Suprapubic skin (tissue), 4 donors: ENCODE data around the gene IDH3A. TPM values are rescaled to one million over a fixed set of nuclear protein-coding genes. Genes with fewer than 3 reads are reported as not detected.

Experiments
- DNase-seq, 2 donors: peaks; one replicate each; pipeline ENCODE4 v3.0.0-alpha.2; 2019; ENCODE audit warnings: low spot score in 2 of 2
- H3K27ac ChIP-seq: fragments of 200-600 bp; sonication (generic); one replicate; pipeline ENCODE4 v1.5.1; 2019
- H3K27me3 ChIP-seq: fragments of 200-600 bp; sonication (generic); one replicate; pipeline ENCODE4 v1.5.1; 2019
- H3K36me3 ChIP-seq: fragments of 200-600 bp; sonication (generic); one replicate; pipeline ENCODE4 v1.5.1; 2019
- H3K4me1 ChIP-seq: fragments of 200-600 bp; sonication (generic); one replicate; pipeline ENCODE4 v1.5.1; 2019
- H3K4me3 ChIP-seq: fragments of 200-600 bp; sonication (generic); one replicate; pipeline ENCODE4 v1.5.1; 2019; ENCODE audit warnings: mild to moderate bottlenecking
- H3K9me3 ChIP-seq: fragments of 200-600 bp; sonication (generic); one replicate; pipeline ENCODE4 v1.5.1; 2019
- CTCF ChIP-seq, 2 donors: fragments of 200-600 bp in 1 of 2; fragments of 450-650 bp in 1 of 2; sonication (generic) in 1 of 2; IDR thresholded peaks; one replicate each; pipeline ENCODE4 v1.5.1; 2016 to 2019; ENCODE audit warnings: antibody characterized with exemption in 2 of 2, mild to moderate bottlenecking in 1 of 2, moderate library complexity in 1 of 2
- EP300 ChIP-seq: sonication (generic); formaldehyde crosslinking; IDR thresholded peaks from one replicate; pipeline ENCODE4 v1.6.1; 2017; ENCODE audit warnings: antibody characterized with exemption
- POLR2A ChIP-seq, 2 donors: fragments of 450-650 bp; IDR thresholded peaks; one replicate each; pipeline ENCODE4 v1.6.1; 2017; ENCODE audit warnings: antibody characterized with exemption in 2 of 2, mild to moderate bottlenecking in 2 of 2, moderate library complexity in 2 of 2
- POLR2AphosphoS5 ChIP-seq, 3 donors: sonication (generic); formaldehyde crosslinking; IDR thresholded peaks; one replicate each; pipeline ENCODE4 v1.6.1; 2017; ENCODE audit warnings: antibody characterized with exemption in 3 of 3
- WGBS: methylation state at CpG from one replicate; pipeline ENCODE4 v1.1.5; 2018; 5-methylcytosine and 5-hydroxymethylcytosine counted together
- total RNA-seq, 4 donors: library from RNA; depleted of rRNA; stranded (reverse); fragments of >200 nt; gene quantifications; one replicate each; pipeline ENCODE4 v1.1.0, GENCODE V29; 2016

The IDH3A gene
- total RNA-seq, 4 donors from 2014 or later: 55.1 to 82.5 (median 55.8) TPM

DNA sequence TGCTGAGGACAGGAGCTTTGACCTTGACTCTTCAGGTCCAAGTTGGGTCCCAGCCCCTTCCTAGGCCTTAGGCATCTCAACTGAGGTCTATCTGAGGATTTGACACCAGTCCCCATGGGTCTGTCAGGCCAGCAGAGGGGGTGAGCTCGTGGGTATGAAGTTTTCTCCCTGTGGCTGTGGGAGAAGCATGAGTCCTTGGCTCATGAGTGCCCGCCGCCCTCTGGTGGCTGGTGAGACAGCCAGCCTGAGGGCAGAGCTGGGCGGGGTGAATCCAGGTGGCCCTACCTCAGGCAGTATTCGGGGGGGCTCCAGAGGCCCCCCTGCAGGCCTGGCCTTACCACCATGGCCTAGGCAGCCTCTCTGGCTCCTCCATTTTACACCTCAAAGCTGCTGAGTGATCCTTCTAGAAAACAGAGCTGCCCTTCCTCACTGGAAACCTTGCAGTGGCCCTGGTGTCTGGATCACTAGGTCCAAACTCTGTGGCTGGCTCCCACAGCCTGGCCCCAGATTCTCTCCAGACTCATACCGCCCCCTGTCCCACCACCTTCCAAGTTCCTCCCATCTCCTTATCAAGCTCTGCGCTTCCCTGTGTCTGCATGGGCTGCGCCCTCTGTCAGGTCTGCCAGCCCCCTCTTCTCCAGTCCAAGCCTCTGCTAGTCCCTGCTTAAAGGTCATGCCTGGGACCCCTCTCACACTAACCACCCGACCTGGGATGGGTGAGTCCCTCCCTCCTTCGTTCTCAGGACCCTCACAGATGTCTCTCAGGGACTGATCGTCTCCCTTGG, 40.7 kb upstream of the IDH3A start:
- Histone ChIP-seq H3K4me1 (peaks cover 3% of the 10 kb centered on the region), H3K27ac (no peak overlapping the region), H3K4me3 (no peak overlapping the region), H3K27me3 (no peaks in the 10 kb centered on the region), H3K36me3 (no peaks in the 10 kb centered on the region), H3K9me3 (no peaks in the 10 kb centered on the region)
- peak; percentile 89 to 90 for DNase-seq
- WGBS: 47% methylated on average over 10 of the region's 11 CpGs
- TF ChIP-seq POLR2AphosphoS5 (IDR thresholded peaks at IDR 0.05) (no peak), CTCF (IDR thresholded peaks at IDR 0.05) (peak; percentile 90 to 94)

DNA sequence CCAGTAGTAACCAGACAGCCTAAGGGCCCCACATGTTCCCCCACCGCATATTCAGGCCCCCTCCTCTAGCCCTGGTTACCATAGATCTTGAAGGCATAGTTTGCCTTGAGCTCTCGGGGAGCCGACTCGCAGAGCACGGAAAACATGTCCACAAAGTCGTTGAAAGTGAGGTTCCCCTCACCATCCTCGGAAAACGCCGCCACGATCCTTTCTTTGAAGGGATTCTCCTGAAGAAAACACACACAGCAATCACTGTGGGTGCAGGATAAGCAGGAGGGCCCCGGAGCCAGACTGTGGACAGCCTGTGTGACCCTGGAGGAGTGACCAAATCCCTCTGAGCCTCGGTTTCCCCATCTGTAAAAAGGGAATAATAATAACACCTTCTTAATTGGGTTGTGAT, 40.0 kb upstream of the IDH3A start:
- Histone ChIP-seq H3K9me3 (no peaks in the 10 kb centered on the region), H3K27ac (no peak overlapping the region), H3K27me3 (no peaks in the 10 kb centered on the region), H3K4me1 (no peaks in the 10 kb centered on the region), H3K36me3 (no peaks in the 10 kb centered on the region), H3K4me3 (no peak overlapping the region)
- DNase-seq: peak in 1 of 2 donors; percentile 62
- TF ChIP-seq POLR2AphosphoS5 (IDR thresholded peaks at IDR 0.05) (no peak), CTCF (IDR thresholded peaks at IDR 0.05) (no peak), EP300 (no peak), POLR2A (IDR thresholded peaks at IDR 0.05) (no peak)
- 97% methylated on average over 12 of the region's 12 CpGs for WGBS

DNA sequence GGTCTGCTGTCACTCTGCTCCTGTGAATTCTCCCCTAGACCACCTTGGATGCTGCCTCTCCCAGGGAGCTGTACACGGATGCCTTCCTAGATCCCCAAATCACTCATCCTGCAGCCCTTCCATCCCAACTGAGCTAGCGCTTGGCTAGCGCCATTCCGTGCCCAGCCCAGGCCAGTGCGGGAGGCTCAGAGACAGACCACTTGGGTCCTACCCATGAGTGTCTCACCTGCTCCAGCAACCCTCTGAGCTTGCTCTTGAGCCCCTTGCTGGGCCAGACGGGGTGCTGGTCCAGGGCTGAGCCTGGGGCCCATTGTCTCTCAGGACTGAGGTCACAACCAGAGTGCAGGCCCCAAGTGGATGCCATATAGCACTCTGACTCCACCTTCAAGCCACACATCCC, 39.1 kb upstream of the IDH3A start:
- Histone ChIP-seq H3K27me3 (no peaks in the 10 kb centered on the region), H3K4me1 (no peaks in the 10 kb centered on the region), H3K36me3 (no peaks in the 10 kb centered on the region), H3K9me3 (no peaks in the 10 kb centered on the region), H3K27ac (no peak overlapping the region), H3K4me3 (no peak overlapping the region)
- 83% methylated on average over 1 of the region's 6 CpGs for WGBS
- DNase-seq: peak in 1 of 2 donors; percentile 47
- TF ChIP-seq POLR2A (IDR thresholded peaks at IDR 0.05) (no peak), EP300 (no peak), CTCF (IDR thresholded peaks at IDR 0.05) (no peak), POLR2AphosphoS5 (IDR thresholded peaks at IDR 0.05) (no peak)

DNA sequence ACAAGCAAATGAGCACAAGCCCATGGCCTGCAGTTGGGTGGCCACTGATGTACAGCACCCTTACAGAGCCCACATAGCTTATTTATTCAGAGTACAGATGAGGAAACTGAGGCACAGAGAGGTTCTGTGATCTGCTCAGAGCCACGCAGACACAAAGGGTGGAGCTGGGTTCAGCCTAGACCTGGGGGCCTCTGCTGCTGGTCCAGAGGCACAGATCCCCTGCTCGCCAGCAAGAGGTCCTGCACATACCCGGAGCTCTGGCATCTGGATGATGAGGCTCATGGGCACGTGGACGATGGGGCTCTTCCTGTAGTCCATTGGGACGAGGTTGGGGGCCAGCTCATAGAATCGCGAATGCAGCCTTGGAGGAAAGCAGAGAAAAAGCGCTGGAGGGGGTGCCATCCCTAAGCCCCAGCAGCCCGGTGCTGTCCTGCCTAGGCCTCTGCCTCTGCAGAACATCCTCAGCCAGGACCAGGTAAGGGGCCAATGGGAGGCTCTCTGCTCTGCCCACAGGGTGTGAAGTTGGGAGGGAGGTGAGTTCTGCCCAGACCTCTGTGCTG, 38.2 kb upstream of the IDH3A start:
- no peak overlapping the region for H3K4me3 ChIP-seq
- no peak overlapping the region for H3K27ac ChIP-seq
- peak in 1 of 2 donors; percentile 40 for DNase-seq
- no peaks in the 10 kb centered on the region for H3K36me3 ChIP-seq
- 97% methylated on average over 10 of the region's 10 CpGs for WGBS
- no peaks in the 10 kb centered on the region for H3K4me1 ChIP-seq
- no peaks in the 10 kb centered on the region for H3K9me3 ChIP-seq
- TF ChIP-seq POLR2AphosphoS5 (IDR thresholded peaks at IDR 0.05): no peak
- no peak for TF ChIP-seq CTCF (IDR thresholded peaks at IDR 0.05)
- TF ChIP-seq EP300: no peak
- TF ChIP-seq POLR2A (IDR thresholded peaks at IDR 0.05): no peak
- H3K27me3 ChIP-seq: no peaks in the 10 kb centered on the region

DNA sequence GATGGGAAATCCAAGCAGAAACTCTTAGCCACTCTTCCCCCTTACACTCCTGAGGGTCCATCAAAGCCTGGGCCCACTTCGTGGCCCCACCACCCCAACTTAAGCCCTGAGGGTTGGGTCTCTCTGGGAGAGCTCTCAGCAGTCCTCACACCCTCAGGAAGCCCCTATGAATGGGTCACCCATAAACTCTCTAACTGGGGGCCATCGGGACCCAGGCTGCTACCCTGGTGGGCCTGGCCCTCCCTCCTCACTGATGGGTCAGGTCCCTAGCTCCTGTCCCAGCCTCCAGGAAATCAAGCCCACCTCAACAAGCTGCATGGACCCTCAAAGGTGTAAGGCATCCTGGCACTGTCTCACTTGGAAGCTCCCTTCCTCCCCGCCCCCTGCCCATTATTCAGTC, 37.4 kb upstream of the IDH3A start:
- Histone ChIP-seq H3K27me3 (no peaks in the 10 kb centered on the region), H3K4me1 (no peaks in the 10 kb centered on the region), H3K27ac (no peak overlapping the region), H3K36me3 (no peaks in the 10 kb centered on the region), H3K9me3 (no peaks in the 10 kb centered on the region), H3K4me3 (no peak overlapping the region)
- peak in 1 of 2 donors; percentile 49 for DNase-seq
- WGBS: 77% methylated on average over 3 of the region's 3 CpGs
- TF ChIP-seq CTCF (IDR thresholded peaks at IDR 0.05) (no peak), POLR2AphosphoS5 (IDR thresholded peaks at IDR 0.05) (no peak), POLR2A (IDR thresholded peaks at IDR 0.05) (no peak), EP300 (no peak)
